IMR-90 (cell line): ENCODE data around the gene ABHD17A. TPM values are rescaled to one million over a fixed set of nuclear protein-coding genes. Genes with fewer than 3 reads are reported as not detected.
"Not testable (repeated sequence)": the region's sequence is repeated elsewhere in the genome, so short reads cannot be mapped to it uniquely, and the experiment has no call there.

Experiments used
- ATAC-seq: fragments of 200-7000 bp; cut with Tn5 transposase; 2 replicates; pipeline ENCODE4 v1.9.1; 2020; ENCODE audit warnings: low read depth, mild to moderate bottlenecking, moderate library complexity
- BruUV-seq: library from RNA; stranded (reverse); fragments of 400-500 nt; replicated peaks from 2 replicates; lab custom pipeline; 2021; lab: Mats Ljungman, UMichigan
- CTCF ChIA-PET: fragments of 300-600 bp; formaldehyde crosslinking; extraction: SDS; loops from one replicate; lab custom pipeline; 2021; ENCODE audit warnings: antibody characterized with exemption; lab: Yijun Ruan, JAX
- POLR2A ChIA-PET: fragments of 300-600 bp; sonication (Branson Sonifier 250); formaldehyde crosslinking; loops from one replicate; lab custom pipeline; 2022; ENCODE audit warnings: antibody characterized with exemption; ENCODE audit not compliant: unreplicated experiment; lab: Charles Lee
- DNase-seq: peaks from one replicate; pipeline ENCODE4 v3.0.0; 2013
- H2AFZ ChIP-seq: replicated peaks from 2 replicates; pipeline ENCODE3; 2013; ENCODE audit warnings: low read length, mild to moderate bottlenecking; ENCODE audit not compliant: poor library complexity
- H2AK5ac ChIP-seq: 2 replicates; pipeline ENCODE4 v1.6.1; 2013; ENCODE audit warnings: low read depth, low read length, inconsistent platforms
- H2AK9ac ChIP-seq: replicated peaks from 2 replicates; pipeline ENCODE3; 2013; ENCODE audit warnings: mild to moderate bottlenecking, low read depth, low read length, moderate library complexity; ENCODE audit not compliant: poor library complexity
- H2BK120ac ChIP-seq: 2 replicates; pipeline ENCODE4 v1.6.1; 2013; ENCODE audit warnings: low read depth, low read length, inconsistent platforms
- H2BK15ac ChIP-seq: 3 replicates; pipeline ENCODE4 v1.6.1; 2013; ENCODE audit warnings: low read depth, low read length, inconsistent platforms
- H2BK20ac ChIP-seq: 2 replicates; pipeline ENCODE4 v1.6.1; 2013; ENCODE audit warnings: low read depth, mild to moderate bottlenecking, inconsistent platforms, low read length, moderate library complexity
- H2BK5ac ChIP-seq: 2 replicates; pipeline ENCODE4 v1.6.1; 2013; ENCODE audit warnings: mild to moderate bottlenecking, low read depth, low read length, inconsistent platforms; ENCODE audit not compliant: poor library complexity, severe bottlenecking
- H3K14ac ChIP-seq: replicated peaks from 2 replicates; pipeline ENCODE4 v1.6.1; 2013; ENCODE audit warnings: low read depth, low read length, inconsistent platforms
- H3K18ac ChIP-seq: 2 replicates; pipeline ENCODE4 v1.6.1; 2013; ENCODE audit warnings: low read depth, low read length, control low read depth
- H3K23ac ChIP-seq: 2 replicates; pipeline ENCODE4 v1.6.1; 2013; ENCODE audit warnings: low read depth, low read length, inconsistent platforms
- H3K27ac ChIP-seq: 2 replicates; pipeline ENCODE4 v1.5.1; 2013; ENCODE audit warnings: mild to moderate bottlenecking, control low read depth, low read length; ENCODE audit not compliant: insufficient read depth
- H3K27me3 ChIP-seq: 2 replicates; pipeline ENCODE4 v1.6.1; 2013; ENCODE audit warnings: low read length; ENCODE audit not compliant: control insufficient read depth, insufficient read depth
- H3K36me3 ChIP-seq: 2 replicates; pipeline ENCODE4 v1.6.1; 2013; ENCODE audit warnings: low read length, mixed read lengths; ENCODE audit not compliant: control insufficient read depth, insufficient read depth
- H3K4ac ChIP-seq: 2 replicates; pipeline ENCODE4 v1.6.1; 2013; ENCODE audit warnings: low read depth, low read length, inconsistent platforms
- H3K4me1 ChIP-seq: 2 replicates; pipeline ENCODE4 v1.6.1; 2013; ENCODE audit warnings: low read length, mixed read lengths; ENCODE audit not compliant: control insufficient read depth, insufficient read depth
- H3K4me2 ChIP-seq: 2 replicates; pipeline ENCODE4 v1.6.1; 2013; ENCODE audit warnings: low read depth, mild to moderate bottlenecking, control low read depth, low read length, moderate library complexity
- H3K4me3 ChIP-seq: 2 replicates; pipeline ENCODE4 v1.5.1; 2013; ENCODE audit warnings: low read depth, mild to moderate bottlenecking, control low read depth, low read length, moderate library complexity; ENCODE audit not compliant: insufficient read depth
- H3K56ac ChIP-seq: 2 replicates; pipeline ENCODE4 v1.6.1; 2013; ENCODE audit warnings: low read length, inconsistent platforms; ENCODE audit not compliant: insufficient read depth; ENCODE audit errors: extremely low read depth
- H3K79me1 ChIP-seq, 2 experiments: 2 replicates each; pipeline ENCODE4 v1.6.1; 2013; ENCODE audit warnings: low read length in 2 of 2, inconsistent platforms in 1 of 2, low read depth in 1 of 2
- H3K9ac ChIP-seq: 2 replicates; pipeline ENCODE4 v1.6.1; 2013; ENCODE audit warnings: low read depth, low read length, control low read depth
- H3K9me1 ChIP-seq: 2 replicates; pipeline ENCODE4 v1.6.1; 2013; ENCODE audit warnings: low read length, inconsistent platforms; ENCODE audit not compliant: insufficient read depth
- H3K9me3 ChIP-seq: 2 replicates; pipeline ENCODE4 v1.6.1; 2013; ENCODE audit warnings: low read length; ENCODE audit not compliant: control insufficient read depth, insufficient read depth
- H4K20me1 ChIP-seq: 2 replicates; pipeline ENCODE4 v1.6.1; 2013; ENCODE audit warnings: low read length, inconsistent platforms; ENCODE audit not compliant: insufficient read depth
- H4K5ac ChIP-seq: 2 replicates; pipeline ENCODE4 v1.6.1; 2013; ENCODE audit warnings: mild to moderate bottlenecking, low read depth, low read length, control low read depth
- H4K8ac ChIP-seq, 2 experiments: 2 replicates each; pipeline ENCODE4 v1.6.1; 2013; ENCODE audit warnings: low read depth in 2 of 2, low read length in 2 of 2, control low read depth in 1 of 2, inconsistent platforms in 1 of 2
- H4K91ac ChIP-seq: 2 replicates; pipeline ENCODE4 v1.6.1; 2013; ENCODE audit warnings: low read depth, low read length, inconsistent platforms; ENCODE audit not compliant: insufficient read depth
- WGBS, 2 experiments: methylation state at CpG; one replicate each; pipeline versions ENCODE4 v1.1.5 to v1.1.7; 2013; ENCODE audit warnings: missing lambda C conversion rate in 2 of 2; ENCODE audit not compliant: insufficient read length in 1 of 2; ENCODE audit errors: extremely low coverage in 2 of 2; 5-methylcytosine and 5-hydroxymethylcytosine counted together
- dilution Hi-C: fragments of 300-500 bp; cut with HindIII; formaldehyde crosslinking; loops from one replicate; pipeline ENCODE4 v1.14.3; 2018; ENCODE audit warnings: low sequenced_read_pairs; ENCODE audit not compliant: unreplicated experiment
- in situ Hi-C: fragments of 300-500 bp; cut with MboI; formaldehyde crosslinking; loops from 3 replicates; pipeline ENCODE4 v1.14.3; 2019; ENCODE audit warnings: low sequenced_read_pairs, inconsistent platforms, mixed read lengths
- intact Hi-C: fragments of 100-400 bp; cut with micrococcal nuclease; formaldehyde crosslinking; loops from 2 replicates; pipeline ENCODE4 v1.10.0; 2022
- polyA plus RNA-seq, 3 experiments: library from polyadenylated mRNA; depleted of rRNA; stranded (reverse); fragments of >200 nt; gene quantifications; 2 replicates each; pipeline ENCODE4 v1.2.3, GENCODE V29; 2012; ENCODE audit warnings: low replicate concordance in 1 of 3
- total RNA-seq: library from RNA; depleted of rRNA; stranded (reverse); fragments of >200 nt; gene quantifications from 2 replicates; pipeline ENCODE4 v1.2.3, GENCODE V29; 2012

ABHD17A gene
- total and polyA plus RNA-seq, 2 of the 4 experiments (the other 2 are of a cell fraction): 37.8 to 76.2 TPM

GRCh38 chr19:1881393-1882088 is 3.8 kb downstream of the ABHD17A start:
- H2AFZ ChIP-seq, H2BK120ac ChIP-seq, H3K27ac ChIP-seq, H3K23ac ChIP-seq, H4K91ac ChIP-seq, DNase-seq, in situ Hi-C loops, H2AK9ac ChIP-seq, H2BK15ac ChIP-seq, H4K8ac ChIP-seq, H3K9me3 ChIP-seq, H3K18ac ChIP-seq, H3K4ac ChIP-seq, ATAC-seq, BruUV-seq, H3K27me3 ChIP-seq, H3K56ac ChIP-seq, H3K4me3 ChIP-seq, H3K9ac ChIP-seq, H2BK20ac ChIP-seq, CTCF ChIA-PET, H2AK5ac ChIP-seq, dilution Hi-C loops, intact Hi-C loops, H2BK5ac ChIP-seq, POLR2A ChIA-PET, H3K4me2 ChIP-seq, H4K5ac ChIP-seq, H3K14ac ChIP-seq: not testable (repeated sequence)
- Histone ChIP-seq H3K4me1 (peaks cover 26% of the 10 kb centered on the region), H3K9me1 (peaks cover 18% of the 10 kb centered on the region), H3K79me1 (peaks cover 5 to 44% of the 10 kb centered on the region in 2 experiments), H4K20me1 (peaks cover 46% of the 10 kb centered on the region), H3K36me3 (peaks cover 12% of the 10 kb centered on the region; the same call in 1 of the 2 replicates)
- WGBS, 2 experiments: 94% methylated on average over 8 of the region's 44 CpGs; no CpG with 5 or more reads in 1 of the 2 experiments
